ENCODE results near the gene L3MBTL3. TPM values are rescaled to one million over a fixed set of nuclear protein-coding genes. Genes with fewer than 3 reads are reported as not detected.
A peak's percentile ranks its signal among the peaks of the same experiment; 100 is the strongest.

L3MBTL3 gene
- total RNA-seq, 1 experiment from 2014 or later: 13.7 TPM

DNA sequence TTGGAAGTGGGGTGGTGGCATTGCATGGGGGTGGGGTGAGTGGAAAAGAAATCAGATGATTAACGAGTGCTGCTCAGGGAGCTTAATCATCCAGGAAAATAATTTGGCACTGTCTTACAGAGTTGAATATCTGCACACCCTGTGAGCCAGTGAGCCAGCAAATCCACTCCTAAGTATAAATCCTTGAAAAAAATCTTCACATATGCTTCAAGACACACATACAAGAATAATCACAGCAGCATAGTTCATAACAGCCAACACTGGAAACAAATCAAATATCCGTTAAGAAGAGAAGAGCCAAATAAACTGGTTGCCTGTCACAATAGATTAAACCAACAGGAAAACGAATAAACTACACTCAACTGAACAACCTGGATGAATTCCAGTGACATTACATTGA is 141.6 kb downstream of the L3MBTL3 start:
- no peak overlapping the region for H3K27ac Mint-ChIP-seq
- DNase-seq (ENCODE audit: low spot score) (no peak), ATAC-seq (no peak)
- H3K4me1 Mint-ChIP-seq: peaks cover 9% of the 10 kb centered on the region
- ChIA-PET CTCF (no interaction called here), POLR2A (interaction anchor here (0.6 kb wide), 1 partner anchor 29 kb away, joined by 7 read pairs; no protein-coding TSS in a partner anchor)
- no peak overlapping the region for H3K4me3 Mint-ChIP-seq
- H3K36me3 Mint-ChIP-seq: peaks cover 17% of the 10 kb centered on the region
- H3K9me3 Mint-ChIP-seq: peaks cover 17% of the 10 kb centered on the region
- H3K27me3 Mint-ChIP-seq (ENCODE audit: low read depth): no peaks in the 10 kb centered on the region
- no peak for TF ChIP-seq RORB (CRISPR knock-in tag; IDR thresholded peaks at IDR 0.05)
- no peak for TF ChIP-seq ATF1 (CRISPR knock-in tag; IDR thresholded peaks at IDR 0.05)
- no peak for TF ChIP-seq JAZF1 (CRISPR knock-in tag; IDR thresholded peaks at IDR 0.05)
- TF ChIP-seq ELF4 (CRISPR knock-in tag; IDR thresholded peaks at IDR 0.05; ENCODE audit: low read depth): no peak
- no peak for TF ChIP-seq IRF1 (CRISPR knock-in tag; IDR thresholded peaks at IDR 0.05)

DNA sequence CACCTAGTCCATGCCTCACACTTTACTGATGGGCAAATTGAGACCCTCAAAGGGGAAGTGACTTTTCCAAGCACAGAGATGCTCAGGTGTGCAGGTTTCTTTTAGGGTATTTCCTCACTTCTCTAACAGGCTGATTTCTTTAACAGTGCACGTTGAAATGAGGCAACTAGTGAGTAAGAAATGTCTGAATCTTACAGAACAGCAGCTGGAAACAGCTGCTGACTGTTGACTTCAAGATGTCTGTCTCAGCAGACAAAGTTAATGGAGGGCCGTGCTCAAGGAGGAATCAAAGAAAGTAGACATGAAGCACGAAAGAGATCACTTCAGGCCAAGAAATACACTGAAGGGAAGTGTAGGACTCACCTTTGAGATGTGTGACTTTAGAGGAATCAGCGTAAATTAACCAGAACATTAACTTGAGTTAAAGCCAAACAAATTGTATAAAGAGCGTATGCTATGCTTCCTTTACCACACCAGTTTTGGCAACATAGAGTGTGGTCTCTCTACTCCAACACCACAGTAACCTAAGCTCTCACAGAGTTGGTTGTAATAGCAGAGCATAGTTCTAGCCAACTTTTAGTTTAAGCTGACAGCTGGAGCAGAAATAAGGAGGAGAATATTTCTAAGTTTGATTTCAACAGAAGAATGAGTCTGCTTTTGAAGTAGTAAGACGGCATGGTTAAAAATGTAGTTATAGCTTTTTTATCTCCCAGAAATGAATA is 143.5 kb downstream of the L3MBTL3 start:
- peaks cover 17% of the 10 kb centered on the region for H3K9me3 Mint-ChIP-seq
- H3K4me3 Mint-ChIP-seq: no peak overlapping the region
- no peak for ATAC-seq
- H3K27me3 Mint-ChIP-seq (ENCODE audit: low read depth): no peaks in the 10 kb centered on the region
- DNase-seq (ENCODE audit: low spot score): no peak
- 0 out of 2 replicates have a peak overlapping the region, but pooled peaks have one; percentile 7 for H3K27ac Mint-ChIP-seq
- H3K4me1 Mint-ChIP-seq: peaks cover 13% of the 10 kb centered on the region
- H3K36me3 Mint-ChIP-seq: peaks cover 17% of the 10 kb centered on the region
- ChIA-PET CTCF (no interaction called here), POLR2A (no interaction called here)
- TF ChIP-seq, protein P1, sequence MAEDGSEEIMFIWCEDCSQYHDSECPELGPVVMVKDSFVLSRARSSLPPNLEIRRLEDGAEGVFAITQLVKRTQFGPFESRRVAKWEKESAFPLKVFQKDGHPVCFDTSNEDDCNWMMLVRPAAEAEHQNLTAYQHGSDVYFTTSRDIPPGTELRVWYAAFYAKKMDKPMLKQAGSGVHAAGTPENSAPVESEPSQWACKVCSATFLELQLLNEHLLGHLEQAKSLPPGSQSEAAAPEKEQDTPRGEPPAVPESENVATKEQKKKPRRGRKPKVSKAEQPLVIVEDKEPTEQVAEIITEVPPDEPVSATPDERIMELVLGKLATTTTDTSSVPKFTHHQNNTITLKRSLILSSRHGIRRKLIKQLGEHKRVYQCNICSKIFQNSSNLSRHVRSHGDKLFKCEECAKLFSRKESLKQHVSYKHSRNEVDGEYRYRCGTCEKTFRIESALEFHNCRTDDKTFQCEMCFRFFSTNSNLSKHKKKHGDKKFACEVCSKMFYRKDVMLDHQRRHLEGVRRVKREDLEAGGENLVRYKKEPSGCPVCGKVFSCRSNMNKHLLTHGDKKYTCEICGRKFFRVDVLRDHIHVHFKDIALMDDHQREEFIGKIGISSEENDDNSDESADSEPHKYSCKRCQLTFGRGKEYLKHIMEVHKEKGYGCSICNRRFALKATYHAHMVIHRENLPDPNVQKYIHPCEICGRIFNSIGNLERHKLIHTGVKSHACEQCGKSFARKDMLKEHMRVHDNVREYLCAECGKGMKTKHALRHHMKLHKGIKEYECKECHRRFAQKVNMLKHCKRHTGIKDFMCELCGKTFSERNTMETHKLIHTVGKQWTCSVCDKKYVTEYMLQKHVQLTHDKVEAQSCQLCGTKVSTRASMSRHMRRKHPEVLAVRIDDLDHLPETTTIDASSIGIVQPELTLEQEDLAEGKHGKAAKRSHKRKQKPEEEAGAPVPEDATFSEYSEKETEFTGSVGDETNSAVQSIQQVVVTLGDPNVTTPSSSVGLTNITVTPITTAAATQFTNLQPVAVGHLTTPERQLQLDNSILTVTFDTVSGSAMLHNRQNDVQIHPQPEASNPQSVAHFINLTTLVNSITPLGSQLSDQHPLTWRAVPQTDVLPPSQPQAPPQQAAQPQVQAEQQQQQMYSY (CRISPR knock-in tag; IDR thresholded peaks at IDR 0.05): no peak
- TF ChIP-seq ZNF263 (CRISPR knock-in tag; IDR thresholded peaks at IDR 0.05; ENCODE audit: low read depth) (no peak), NFATC4 (CRISPR knock-in tag; IDR thresholded peaks at IDR 0.05) (no peak)
- TF ChIP-seq, protein P2, sequence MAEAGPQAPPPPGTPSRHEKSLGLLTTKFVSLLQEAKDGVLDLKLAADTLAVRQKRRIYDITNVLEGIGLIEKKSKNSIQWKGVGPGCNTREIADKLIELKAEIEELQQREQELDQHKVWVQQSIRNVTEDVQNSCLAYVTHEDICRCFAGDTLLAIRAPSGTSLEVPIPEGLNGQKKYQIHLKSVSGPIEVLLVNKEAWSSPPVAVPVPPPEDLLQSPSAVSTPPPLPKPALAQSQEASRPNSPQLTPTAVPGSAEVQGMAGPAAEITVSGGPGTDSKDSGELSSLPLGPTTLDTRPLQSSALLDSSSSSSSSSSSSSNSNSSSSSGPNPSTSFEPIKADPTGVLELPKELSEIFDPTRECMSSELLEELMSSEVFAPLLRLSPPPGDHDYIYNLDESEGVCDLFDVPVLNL (CRISPR knock-in tag; IDR thresholded peaks at IDR 0.05; ENCODE audit: borderline replicate concordance, low read depth): no peak

- H3K36me3 Mint-ChIP-seq: peaks cover 17% of the 10 kb centered on the region
- no peak overlapping the region for H3K4me3 Mint-ChIP-seq
- POLR2A ChIA-PET: no interaction called here
- H3K27me3 Mint-ChIP-seq (ENCODE audit: low read depth): no peaks in the 10 kb centered on the region
- DNase-seq (ENCODE audit: low spot score) (no peak), ATAC-seq (no peak)
- CTCF ChIA-PET: no interaction called here
- H3K9me3 Mint-ChIP-seq: peaks cover 17% of the 10 kb centered on the region
- no peak overlapping the region for H3K27ac Mint-ChIP-seq
- peaks cover 13% of the 10 kb centered on the region for H3K4me1 Mint-ChIP-seq
- TF ChIP-seq ZNF396 (CRISPR knock-in tag; IDR thresholded peaks at IDR 0.05; ENCODE audit: borderline replicate concordance) (no peak), TP53 (CRISPR knock-in tag; IDR thresholded peaks at IDR 0.05) (no peak), ZNF263 (CRISPR knock-in tag; IDR thresholded peaks at IDR 0.05; ENCODE audit: low read depth) (no peak), ARID4B (CRISPR knock-in tag; IDR thresholded peaks at IDR 0.05; ENCODE audit: borderline replicate concordance) (no peak)
- TF ChIP-seq, protein P3, sequence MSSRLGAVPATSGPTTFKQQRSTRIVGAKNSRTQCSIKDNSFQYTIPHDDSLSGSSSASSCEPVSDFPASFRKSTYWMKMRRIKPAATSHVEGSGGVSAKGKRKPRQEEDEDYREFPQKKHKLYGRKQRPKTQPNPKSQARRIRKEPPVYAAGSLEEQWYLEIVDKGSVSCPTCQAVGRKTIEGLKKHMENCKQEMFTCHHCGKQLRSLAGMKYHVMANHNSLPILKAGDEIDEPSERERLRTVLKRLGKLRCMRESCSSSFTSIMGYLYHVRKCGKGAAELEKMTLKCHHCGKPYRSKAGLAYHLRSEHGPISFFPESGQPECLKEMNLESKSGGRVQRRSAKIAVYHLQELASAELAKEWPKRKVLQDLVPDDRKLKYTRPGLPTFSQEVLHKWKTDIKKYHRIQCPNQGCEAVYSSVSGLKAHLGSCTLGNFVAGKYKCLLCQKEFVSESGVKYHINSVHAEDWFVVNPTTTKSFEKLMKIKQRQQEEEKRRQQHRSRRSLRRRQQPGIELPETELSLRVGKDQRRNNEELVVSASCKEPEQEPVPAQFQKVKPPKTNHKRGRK (CRISPR knock-in tag; IDR thresholded peaks at IDR 0.05; ENCODE audit: borderline replicate concordance): no peak
- TF ChIP-seq, protein P1 (CRISPR knock-in tag; IDR thresholded peaks at IDR 0.05): no peak
Observed at GRCh38 chr6:130162421-130162820, 144.0 kb downstream of the L3MBTL3 start.
